Measurements from ENCODE around the gene CWC25. TPM values are rescaled to one million over a fixed set of nuclear protein-coding genes. Genes with fewer than 3 reads are reported as not detected.
A peak's percentile ranks its signal among the peaks of the same experiment; 100 is the strongest.

Gene CWC25
- total and polyA plus RNA-seq, 8 donors: 7.5 to 24.0 (median 8.2) TPM

DNA sequence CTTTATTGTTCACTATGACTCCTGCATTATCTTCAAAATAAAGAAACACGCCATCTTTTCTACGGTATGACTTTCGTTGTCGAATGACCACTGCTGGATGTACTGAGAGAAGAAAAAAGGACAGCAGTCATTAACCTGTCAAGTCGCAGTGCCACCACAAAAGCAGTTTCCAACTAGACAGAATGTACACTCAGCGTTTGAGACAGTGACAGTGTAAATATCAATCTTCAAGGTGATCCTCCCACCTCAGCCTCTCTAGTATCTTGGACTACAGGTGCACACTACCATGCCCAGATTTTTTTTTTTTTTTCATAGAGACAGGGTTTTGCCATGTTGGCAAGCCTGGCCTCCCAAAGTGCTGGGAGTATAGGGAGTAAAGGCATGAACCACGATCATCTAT lies 25.3 kb upstream of the CWC25 start:
- TF ChIP-seq, protein P1, sequence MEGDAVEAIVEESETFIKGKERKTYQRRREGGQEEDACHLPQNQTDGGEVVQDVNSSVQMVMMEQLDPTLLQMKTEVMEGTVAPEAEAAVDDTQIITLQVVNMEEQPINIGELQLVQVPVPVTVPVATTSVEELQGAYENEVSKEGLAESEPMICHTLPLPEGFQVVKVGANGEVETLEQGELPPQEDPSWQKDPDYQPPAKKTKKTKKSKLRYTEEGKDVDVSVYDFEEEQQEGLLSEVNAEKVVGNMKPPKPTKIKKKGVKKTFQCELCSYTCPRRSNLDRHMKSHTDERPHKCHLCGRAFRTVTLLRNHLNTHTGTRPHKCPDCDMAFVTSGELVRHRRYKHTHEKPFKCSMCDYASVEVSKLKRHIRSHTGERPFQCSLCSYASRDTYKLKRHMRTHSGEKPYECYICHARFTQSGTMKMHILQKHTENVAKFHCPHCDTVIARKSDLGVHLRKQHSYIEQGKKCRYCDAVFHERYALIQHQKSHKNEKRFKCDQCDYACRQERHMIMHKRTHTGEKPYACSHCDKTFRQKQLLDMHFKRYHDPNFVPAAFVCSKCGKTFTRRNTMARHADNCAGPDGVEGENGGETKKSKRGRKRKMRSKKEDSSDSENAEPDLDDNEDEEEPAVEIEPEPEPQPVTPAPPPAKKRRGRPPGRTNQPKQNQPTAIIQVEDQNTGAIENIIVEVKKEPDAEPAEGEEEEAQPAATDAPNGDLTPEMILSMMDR (IDR thresholded peaks at IDR 0.05): no peak
- H3K36me3 ChIP-seq: peaks cover 0 to 22% (median 7%) of the 10 kb centered on the region in 3 donors
- H3K4me3 ChIP-seq: peak overlapping the region in 1 of 4 donors; percentile 60

DNA sequence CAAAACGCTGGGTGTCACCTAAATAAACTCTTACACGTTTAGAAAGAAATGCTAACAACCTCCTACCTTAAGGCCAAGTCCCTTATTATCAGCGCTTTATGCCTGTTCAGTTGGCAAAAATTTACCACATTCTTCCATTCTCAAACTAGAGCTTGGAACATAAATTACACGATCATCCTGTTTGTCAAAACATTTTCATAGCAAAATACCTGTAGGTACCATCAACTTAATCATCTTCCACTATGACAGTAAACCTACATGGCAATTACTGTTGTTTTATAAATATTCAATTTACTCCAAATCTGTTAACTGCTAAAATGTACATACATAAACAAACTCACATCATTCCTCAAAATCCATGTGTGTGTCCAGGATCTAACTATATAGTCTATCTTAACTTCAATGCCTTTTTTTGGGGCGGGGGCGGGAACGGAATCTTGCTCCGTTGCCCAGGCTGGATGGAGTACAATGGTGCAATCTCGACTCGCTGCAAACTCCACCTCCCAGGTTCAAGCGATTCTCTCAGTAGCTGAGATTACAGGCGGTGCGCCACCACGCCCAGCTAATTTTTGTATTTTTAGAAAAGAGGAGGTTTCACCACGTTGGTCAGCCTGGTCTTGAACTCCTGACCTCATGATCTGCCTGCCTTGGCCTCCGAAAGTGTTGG lies 24.0 kb upstream of the CWC25 start:
- TF ChIP-seq, protein P1 (IDR thresholded peaks at IDR 0.05): no peak
- Histone ChIP-seq H3K27me3 (no peaks in the 10 kb centered on the region), H3K36me3 (peaks cover 0 to 22% (median 7%) of the 10 kb centered on the region in 3 donors), H3K9me3 (no peaks in the 10 kb centered on the region), H3K4me3 (no peak overlapping the region), H3K27ac (no peak overlapping the region), H3K4me1 (peaks cover 10 to 16% (median 14%) of the 10 kb centered on the region in 3 donors)
- 80 to 86% methylated on average over 16 of the region's 16 CpGs for WGBS, 2 donors
- DNase-seq: no peak
- no peak for FAIRE-seq
- intact Hi-C loops (cut with DNase I): no loop called here
- ATAC-seq: no peak

More for the DNA sequence above, 25.3 kb upstream of the CWC25 start:
- Histone ChIP-seq H3K4me1 (peaks cover 10 to 16% (median 14%) of the 10 kb centered on the region in 3 donors), H3K27ac (no peak overlapping the region), H3K27me3 (no peaks in the 10 kb centered on the region), H3K9me3 (no peaks in the 10 kb centered on the region)
- intact Hi-C loops (cut with DNase I): no loop called here
- 62 to 63% methylated on average over 7 of the region's 7 CpGs for WGBS, 2 donors
- no peak for ATAC-seq
- no peak for FAIRE-seq
- DNase-seq: no peak

GRCh38 chr17:38848557-38848891 lies 23.4 kb upstream of the CWC25 start:
- Histone ChIP-seq H3K4me3 (no peak overlapping the region), H3K4me1 (peaks cover 10 to 16% (median 14%) of the 10 kb centered on the region in 3 donors), H3K9me3 (no peaks in the 10 kb centered on the region), H3K27ac (no peak overlapping the region), H3K36me3 (peaks cover 0 to 22% (median 7%) of the 10 kb centered on the region in 3 donors), H3K27me3 (no peaks in the 10 kb centered on the region)
- no peak for ATAC-seq
- FAIRE-seq: no peak
- intact Hi-C loops (cut with DNase I): no loop called here
- no peak for DNase-seq
- 89 to 97% methylated on average over 1 of the region's 1 CpG for WGBS, 2 donors
- TF ChIP-seq, protein P1 (IDR thresholded peaks at IDR 0.05): no peak

DNA sequence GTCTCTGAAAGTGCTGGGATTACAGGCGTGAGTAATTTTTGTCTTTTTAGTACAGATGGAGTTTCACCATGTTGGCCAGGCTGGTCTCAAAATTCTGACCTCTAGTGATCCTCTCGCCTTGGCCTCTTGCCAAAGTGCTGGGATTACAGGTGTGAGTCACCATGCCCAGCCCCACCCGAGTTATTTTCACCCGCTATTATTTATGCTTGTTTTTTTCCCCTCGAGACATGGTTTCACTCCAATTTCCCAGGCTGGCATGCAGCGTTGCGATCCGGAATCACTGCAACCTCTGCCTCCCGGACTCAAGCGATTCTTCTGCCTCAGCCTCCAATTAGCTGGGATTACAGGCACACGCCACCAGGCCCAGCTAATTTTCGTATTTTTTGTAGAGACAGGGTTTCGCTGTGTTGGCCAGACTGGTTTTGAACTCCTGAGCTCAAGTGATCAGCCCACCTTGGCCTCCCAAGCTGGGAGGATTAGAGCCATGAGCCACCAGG lies 19.2 kb upstream of the CWC25 start:
- ATAC-seq: peak in 1 of 4 donors; percentile 15
- intact Hi-C loops (cut with DNase I): no loop called here
- 68 to 72% methylated on average over 13 of the region's 13 CpGs for WGBS, 2 donors

More for the DNA sequence above, 19.2 kb upstream of the CWC25 start:
- FAIRE-seq (no peak), DNase-seq (peak in 2 of 6 donors; percentile 56 to 67)
- no peak overlapping the region for H3K27ac ChIP-seq
- H3K4me3 ChIP-seq: no peak overlapping the region
- no peaks in the 10 kb centered on the region for H3K4me1 ChIP-seq
- TF ChIP-seq, protein P1 (IDR thresholded peaks at IDR 0.05): no peak
- H3K9me3 ChIP-seq: no peaks in the 10 kb centered on the region
- no peaks in the 10 kb centered on the region for H3K27me3 ChIP-seq
- peaks cover 0 to 14% (median under 1%) of the 10 kb centered on the region in 3 donors for H3K36me3 ChIP-seq

All from pancreas (tissue), 10 donors.